Subcutaneous abdominal adipose tissue (tissue), 5 donors: ENCODE results near the gene SHB.
"Not testable (repeated sequence)": the region's sequence is repeated elsewhere in the genome, so short reads cannot be mapped to it uniquely, and the experiment has no call there.

Experiments
- H3K27ac ChIP-seq: one replicate; pipeline ENCODE4 v1.7.0; 2013; ENCODE audit warnings: low read depth, mild to moderate bottlenecking, inconsistent platforms, low read length, moderate library complexity
- H3K27me3 ChIP-seq, 5 donors: one replicate each; pipeline ENCODE4 v1.7.0; 2013; ENCODE audit warnings: low read length in 5 of 5, inconsistent platforms in 1 of 5; ENCODE audit not compliant: control insufficient read depth in 5 of 5, insufficient read depth in 4 of 5
- H3K36me3 ChIP-seq, 5 donors: one replicate each; pipeline ENCODE4 v1.7.0; 2013; ENCODE audit warnings: low read length in 5 of 5; ENCODE audit not compliant: control insufficient read depth in 5 of 5, insufficient read depth in 5 of 5
- H3K4me1 ChIP-seq, 5 donors: one replicate each; pipeline ENCODE4 v1.7.0; 2013; ENCODE audit warnings: low read length in 5 of 5, mild to moderate bottlenecking in 3 of 5, moderate library complexity in 1 of 5; ENCODE audit not compliant: control insufficient read depth in 5 of 5, insufficient read depth in 5 of 5
- H3K4me3 ChIP-seq, 5 donors: one replicate each; pipeline ENCODE4 v1.7.0; 2013; ENCODE audit warnings: low read length in 5 of 5, low read depth in 1 of 5
- H3K9ac ChIP-seq, 5 donors: one replicate each; pipeline ENCODE4 v1.7.0; 2013; ENCODE audit warnings: low read length in 5 of 5, mild to moderate bottlenecking in 4 of 5, moderate library complexity in 3 of 5
- H3K9me3 ChIP-seq, 5 donors: one replicate each; pipeline ENCODE4 v1.7.0; 2013; ENCODE audit warnings: low read length in 5 of 5; ENCODE audit not compliant: control insufficient read depth in 5 of 5
- donor health status: healthy.
- donor health status: healthy.
- donor health status: healthy.
- donor health status: healthy.
- donor health status: healthy.

The SHB gene

DNA sequence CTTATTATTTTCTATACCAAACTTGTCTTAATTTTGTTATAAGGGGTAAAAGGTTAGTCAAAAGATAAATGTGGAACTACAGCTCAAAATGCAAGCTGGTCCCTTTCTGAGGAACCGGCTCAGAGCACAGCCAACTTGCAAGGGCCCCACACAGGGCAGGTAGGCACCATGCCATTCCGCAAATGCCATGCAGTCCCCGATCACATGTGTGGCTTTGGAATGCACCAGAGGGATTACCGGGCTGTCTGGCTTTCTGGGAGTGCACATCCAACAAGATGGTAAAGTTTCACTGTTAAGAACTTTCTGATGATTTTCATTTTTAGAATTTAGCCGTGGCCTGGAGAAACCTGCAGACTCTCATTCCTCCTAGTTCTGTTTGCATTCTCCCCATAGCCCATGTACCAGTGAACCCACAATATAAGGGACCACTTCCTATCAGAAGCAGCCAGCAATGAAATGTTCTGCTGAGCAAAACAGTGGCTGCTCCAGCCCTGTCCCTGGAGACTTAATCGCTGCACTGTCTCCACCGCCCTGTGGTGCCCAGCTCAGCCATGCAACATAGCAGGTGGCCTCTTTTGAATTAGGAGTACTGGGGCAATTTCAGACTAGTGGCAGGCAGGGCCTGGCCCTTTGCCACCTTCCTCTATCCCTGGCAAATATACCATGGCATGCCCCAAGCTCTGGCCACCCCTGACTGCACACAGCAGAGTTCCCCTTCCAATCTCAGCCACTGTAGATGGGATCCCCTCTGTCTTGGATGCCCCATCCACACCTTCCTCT, 11.4 kb downstream of the SHB start:
- Histone ChIP-seq H3K27me3 (no peaks in the 10 kb centered on the region), H3K9me3 (no peaks in the 10 kb centered on the region), H3K9ac (no peak overlapping the region), H3K4me1 (peaks cover 14 to 42% (median 24%) of the 10 kb centered on the region in 5 donors), H3K27ac (peak overlapping the region; percentile 86), H3K4me3 (no peak overlapping the region), H3K36me3 (no peaks in the 10 kb centered on the region)

DNA sequence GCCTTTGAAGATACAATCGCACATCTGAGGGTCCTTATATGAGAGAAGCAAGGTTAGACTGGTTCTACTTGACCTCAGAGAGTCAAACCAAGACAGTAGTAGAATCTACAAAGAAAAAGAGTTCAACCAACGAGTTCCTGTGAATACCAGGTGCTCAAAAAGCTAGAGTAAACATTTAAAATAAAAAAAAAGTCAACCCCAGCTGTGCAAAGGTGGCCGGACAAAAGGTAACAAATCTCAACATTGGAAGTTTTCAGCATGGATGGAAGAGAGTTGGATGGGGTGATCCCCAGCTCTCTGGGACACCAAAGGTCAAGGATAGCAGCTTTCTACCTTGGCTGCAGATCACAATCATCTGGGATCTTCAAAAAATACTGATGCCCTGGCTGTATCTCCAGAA, 14.4 kb downstream of the SHB start:
- peaks cover 12 to 17% (median 16%) of the 10 kb centered on the region in 5 donors for H3K4me1 ChIP-seq
- H3K27me3 ChIP-seq = no peaks in the 10 kb centered on the region
- peak overlapping the region in 1 of 5 donors; percentile 16 for H3K9ac ChIP-seq
- no peak overlapping the region for H3K4me3 ChIP-seq
- H3K9me3 ChIP-seq = no peaks in the 10 kb centered on the region
- H3K36me3 ChIP-seq = no peaks in the 10 kb centered on the region
- H3K27ac ChIP-seq = no peak overlapping the region

DNA sequence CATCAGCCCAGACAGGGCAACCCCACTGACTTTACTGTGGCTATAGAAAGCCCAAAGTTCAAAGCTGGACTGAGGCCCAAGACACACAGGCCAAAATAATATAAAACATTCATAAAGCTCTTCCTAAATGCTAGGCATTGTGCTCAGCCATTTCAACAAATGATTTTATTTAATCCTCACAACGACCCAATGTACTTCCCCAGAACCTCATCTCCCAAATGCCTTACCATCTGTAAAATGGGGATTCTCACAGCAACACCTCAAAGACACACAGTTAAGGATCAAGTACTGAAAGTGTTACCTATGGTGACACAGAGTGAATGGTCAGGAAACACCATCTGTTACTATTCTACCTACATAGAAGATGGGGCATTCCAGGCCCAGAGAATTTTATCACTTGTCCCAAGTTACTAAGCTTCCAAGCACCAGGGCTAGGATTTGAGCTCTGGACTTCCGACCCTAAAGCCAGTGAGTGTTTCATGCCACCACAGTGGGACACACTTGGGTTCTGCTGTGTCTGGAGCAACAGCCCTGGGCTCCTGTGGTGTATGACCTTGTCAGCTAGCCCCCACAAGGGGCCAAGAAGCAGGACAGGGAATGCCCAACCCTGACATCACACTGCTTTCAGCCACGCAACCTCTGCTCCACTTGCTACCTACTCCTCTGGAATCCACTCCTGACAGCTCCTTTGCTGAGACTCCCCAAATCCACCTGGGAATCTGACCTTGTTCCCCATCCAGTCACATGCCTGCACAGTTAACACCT, 15.1 kb downstream of the SHB start:
- no peak overlapping the region for H3K4me3 ChIP-seq
- no peak overlapping the region for H3K27ac ChIP-seq
- no peaks in the 10 kb centered on the region for H3K9me3 ChIP-seq
- H3K36me3 ChIP-seq = no peaks in the 10 kb centered on the region
- peak overlapping the region in 1 of 5 donors; percentile 16 for H3K9ac ChIP-seq
- peaks cover 13 to 17% (median 14%) of the 10 kb centered on the region in 5 donors for H3K4me1 ChIP-seq
- H3K27me3 ChIP-seq = no peaks in the 10 kb centered on the region

DNA sequence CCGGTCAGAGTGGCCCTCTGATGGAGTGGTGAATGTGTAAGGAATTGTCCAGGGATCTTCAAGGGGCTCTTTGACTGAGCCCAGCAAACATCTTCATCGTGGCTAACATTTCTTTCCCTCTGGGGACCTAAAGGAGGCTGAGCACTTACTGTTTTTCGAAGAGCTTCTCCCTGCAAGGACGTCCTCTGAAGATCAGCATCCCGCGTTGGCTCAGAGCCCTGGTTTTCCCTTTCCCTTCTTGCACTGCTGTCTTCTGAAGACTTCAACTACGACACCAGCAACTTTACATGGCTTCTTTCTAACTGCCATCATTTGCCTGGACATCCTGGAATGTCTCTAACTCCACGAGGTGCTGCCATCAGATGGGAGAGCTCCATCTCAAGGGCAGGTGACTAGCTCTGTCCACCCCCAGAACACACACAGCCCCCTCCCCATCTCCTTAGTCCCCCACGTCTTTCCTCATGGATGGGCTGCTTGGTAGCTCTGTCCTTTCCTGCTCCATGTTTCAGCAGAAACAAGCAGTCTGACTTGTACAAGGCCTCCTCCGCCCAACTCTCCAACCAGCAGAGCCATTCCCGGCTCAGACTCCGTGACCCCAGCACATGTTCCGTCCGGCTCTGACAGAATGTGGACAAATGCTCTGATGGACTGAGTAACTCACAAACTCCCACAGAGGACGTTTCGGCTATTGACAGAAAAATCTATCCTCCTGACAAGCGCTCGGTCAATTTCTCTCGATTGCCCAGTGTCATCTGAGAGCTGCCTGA, 17.1 kb downstream of the SHB start:
- H3K9me3 ChIP-seq = no peaks in the 10 kb centered on the region
- no peaks in the 10 kb centered on the region for H3K27me3 ChIP-seq
- no peak overlapping the region for H3K27ac ChIP-seq
- H3K36me3 ChIP-seq = no peaks in the 10 kb centered on the region
- H3K4me3 ChIP-seq = no peak overlapping the region
- no peak overlapping the region for H3K9ac ChIP-seq
- H3K4me1 ChIP-seq = peaks cover 10 to 20% (median 20%) of the 10 kb centered on the region in 5 donors

DNA sequence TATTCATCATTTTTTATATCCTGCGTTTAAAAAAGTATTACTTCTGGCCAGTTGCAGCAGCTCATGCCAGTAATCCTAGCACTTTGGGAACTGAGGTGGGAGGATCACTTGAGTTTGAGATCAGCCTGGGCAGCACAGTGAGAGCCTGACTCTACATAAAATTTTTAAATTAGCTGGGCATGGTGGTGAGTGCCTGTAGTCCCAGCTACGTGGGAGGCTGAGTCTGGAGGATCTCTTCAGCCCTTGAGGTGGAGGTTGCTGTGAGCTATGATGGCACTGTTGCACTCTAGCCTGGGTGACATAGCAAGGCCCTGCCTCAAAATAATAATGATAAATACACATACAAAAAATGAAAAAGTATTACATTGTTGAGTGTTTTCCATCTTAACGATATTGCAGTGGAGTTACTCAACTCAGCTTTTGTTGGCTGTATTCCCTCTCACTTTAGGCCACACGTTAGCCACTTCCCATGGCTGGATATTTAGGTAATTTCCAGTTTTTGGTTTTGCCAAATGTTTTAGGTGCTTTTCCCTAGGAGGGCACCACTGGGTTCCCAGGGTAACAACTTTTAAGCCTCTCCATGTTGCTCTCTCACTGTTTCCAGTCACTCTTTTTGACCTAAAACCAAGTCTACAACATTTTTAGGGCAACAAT, 20.6 kb downstream of the SHB start:
- peaks cover 13 to 35% (median 29%) of the 10 kb centered on the region in 5 donors for H3K4me1 ChIP-seq
- H3K4me3 ChIP-seq = no peak overlapping the region
- no peaks in the 10 kb centered on the region for H3K27me3 ChIP-seq
- H3K9me3 ChIP-seq = no peaks in the 10 kb centered on the region
- peak overlapping the region; percentile 60 for H3K27ac ChIP-seq
- no peak overlapping the region for H3K9ac ChIP-seq
- H3K36me3 ChIP-seq = no peaks in the 10 kb centered on the region

DNA sequence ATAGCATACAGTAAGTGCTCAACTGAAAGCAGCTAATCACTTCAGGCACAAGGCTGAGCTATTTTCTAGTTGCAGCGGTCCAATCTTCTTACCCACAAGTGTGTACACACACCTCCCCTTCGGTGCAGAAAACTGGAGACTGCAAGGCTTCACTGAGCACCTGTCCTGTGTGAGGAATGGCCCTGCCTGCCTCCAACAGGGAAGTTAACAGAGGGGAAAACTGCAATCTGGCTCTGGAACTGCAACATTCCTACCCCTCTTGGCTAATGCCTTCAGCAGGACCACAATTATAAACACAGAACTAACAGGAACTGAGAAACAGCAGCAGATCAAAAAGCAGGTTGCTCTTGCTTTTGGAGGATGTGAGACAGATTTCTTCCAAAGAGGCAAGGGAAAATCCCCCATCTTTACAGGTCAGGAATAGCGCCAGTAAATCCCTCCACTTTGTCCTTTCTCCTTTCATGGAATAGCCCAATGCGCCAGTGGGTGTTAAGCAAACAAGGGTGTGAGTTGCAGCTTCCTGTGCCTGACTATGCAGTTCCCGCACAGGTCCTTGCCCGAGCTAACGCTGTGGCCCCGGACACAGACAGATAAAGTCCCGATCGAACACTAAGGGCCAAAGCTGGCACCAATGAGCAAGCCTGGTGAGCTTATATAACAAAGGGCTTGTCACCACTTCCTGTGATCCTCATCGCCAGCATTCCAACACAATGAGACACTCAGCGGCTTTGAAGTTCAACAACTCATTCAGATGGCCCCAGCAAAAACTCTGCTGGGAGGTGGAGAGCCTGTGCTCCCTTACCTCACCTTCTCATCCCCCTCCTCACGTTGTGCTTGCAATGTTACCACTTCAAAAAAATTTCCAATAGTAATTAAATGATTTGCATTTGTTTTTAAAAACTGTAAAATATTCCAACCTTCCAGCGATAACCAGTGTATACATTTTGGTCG, 21.5 kb downstream of the SHB start:
- no peaks in the 10 kb centered on the region for H3K27me3 ChIP-seq
- peak overlapping the region in 2 of 5 donors; percentile 11 to 25 for H3K4me3 ChIP-seq
- no peaks in the 10 kb centered on the region for H3K9me3 ChIP-seq
- H3K36me3 ChIP-seq = no peaks in the 10 kb centered on the region
- peak overlapping the region; percentile 77 for H3K27ac ChIP-seq
- H3K9ac ChIP-seq = peak overlapping the region in 1 of 5 donors; percentile 44
- peaks cover 13 to 44% (median 32%) of the 10 kb centered on the region in 5 donors for H3K4me1 ChIP-seq

DNA sequence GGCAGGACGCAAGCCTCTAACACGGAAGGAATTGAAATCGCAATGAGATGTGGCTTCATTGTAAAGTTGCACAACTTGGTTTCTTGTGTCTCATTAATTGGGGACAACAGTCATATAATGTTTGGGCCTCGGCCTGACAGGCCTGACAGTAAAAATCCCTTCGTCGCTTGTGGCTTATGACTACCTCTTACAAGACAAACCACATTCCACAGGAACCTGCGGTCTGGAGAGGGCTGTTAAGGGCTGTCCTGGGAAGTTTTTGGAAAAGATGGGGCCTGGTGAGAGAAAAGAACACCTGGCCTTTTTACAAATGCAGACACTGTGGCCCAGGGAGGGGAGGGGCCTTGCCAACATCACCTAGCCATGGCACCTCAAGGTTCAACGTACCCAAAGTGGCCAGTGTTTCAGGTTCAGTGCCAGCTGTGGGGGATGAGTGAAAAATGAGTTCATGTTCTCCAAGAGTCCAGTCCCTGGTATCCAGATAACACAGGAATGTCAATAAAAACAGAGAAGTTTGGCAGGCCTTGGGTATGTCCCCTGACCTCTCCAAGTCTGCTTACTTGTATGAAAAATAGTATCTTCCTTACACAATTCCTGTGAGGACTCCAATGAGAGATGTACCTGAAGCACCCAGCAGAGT, 22.2 kb downstream of the SHB start:
- no peaks in the 10 kb centered on the region for H3K9me3 ChIP-seq
- H3K4me1 ChIP-seq = peaks cover 13 to 52% (median 33%) of the 10 kb centered on the region in 5 donors
- H3K4me3 ChIP-seq = peak overlapping the region in 1 of 5 donors; percentile 11
- H3K27me3 ChIP-seq = no peaks in the 10 kb centered on the region
- H3K36me3 ChIP-seq = no peaks in the 10 kb centered on the region
- peak overlapping the region in 1 of 5 donors; percentile 44 for H3K9ac ChIP-seq
- peak overlapping the region; percentile 77 for H3K27ac ChIP-seq

DNA sequence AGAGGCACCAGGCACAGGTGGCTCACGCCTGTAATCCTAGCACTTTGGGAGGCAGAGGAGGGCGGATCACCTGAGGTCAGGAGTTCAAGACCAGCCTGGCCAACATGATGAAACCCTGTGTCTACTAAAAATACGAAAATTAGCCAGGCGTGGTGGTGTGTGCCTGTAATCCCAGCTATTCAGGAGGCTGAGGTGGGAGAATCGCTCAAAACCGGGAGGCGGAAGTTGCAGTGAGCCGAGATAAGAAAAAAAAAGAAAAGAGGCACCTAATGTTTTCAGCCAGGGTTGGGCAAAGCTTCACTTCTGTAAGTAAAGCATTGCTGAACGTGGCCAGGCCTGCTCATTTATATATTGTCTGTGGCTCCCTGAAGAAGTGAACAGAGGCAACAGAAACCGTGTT, 23.1 kb downstream of the SHB start:
- H3K36me3 ChIP-seq, H3K9me3 ChIP-seq, H3K4me3 ChIP-seq, H3K9ac ChIP-seq, H3K27me3 ChIP-seq: not testable (repeated sequence)
- Histone ChIP-seq H3K4me1 (peaks cover 11 to 60% (median 33%) of the 10 kb centered on the region in 5 donors), H3K27ac (peak overlapping the region; percentile 77)
